A673 (cell line): ENCODE data around the gene PCDHA12. TPM values are rescaled to one million over a fixed set of nuclear protein-coding genes. Genes with fewer than 3 reads are reported as not detected.
A peak's percentile ranks its signal among the peaks of the same experiment; 100 is the strongest.

ENCODE experiments used
- BruUV-seq: library from RNA; stranded (reverse); fragments of 400-500 nt; replicated peaks from 2 replicates; lab custom pipeline; 2021; lab: Mats Ljungman, UMichigan
- CTCF ChIA-PET: fragments of 300-600 bp; sonication (Branson Sonifier 250); formaldehyde crosslinking; loops from one replicate; lab custom pipeline; 2022; ENCODE audit warnings: antibody characterized with exemption; lab: Charles Lee
- POLR2A ChIA-PET: fragments of 300-600 bp; sonication (Branson Sonifier 250); formaldehyde crosslinking; loops from one replicate; lab custom pipeline; 2022; ENCODE audit warnings: antibody characterized with exemption; ENCODE audit not compliant: low non-redundant PET; lab: Charles Lee
- DNase-seq: peaks from one replicate; pipeline ENCODE4 v3.0.0-alpha.2; 2015; ENCODE audit warnings: low spot score
- H3K27ac ChIP-seq: fragments of 200-600 bp; sonication (generic); 2 replicates; pipeline ENCODE4 v1.5.1; 2016; ENCODE audit warnings: mixed run types, low read depth, mild to moderate bottlenecking, mixed read lengths, antibody characterized with exemption, low read length; ENCODE audit not compliant: poor library complexity, severe bottlenecking
- H3K27me3 ChIP-seq: fragments of 200-600 bp; sonication (generic); replicated peaks from 2 replicates; pipeline ENCODE4 v1.6.1; 2017; ENCODE audit warnings: mixed run types, low read depth, mild to moderate bottlenecking, mixed read lengths, antibody characterized with exemption, low read length; ENCODE audit not compliant: insufficient read depth, poor library complexity
- H3K36me3 ChIP-seq: fragments of 200-600 bp; sonication (generic); 2 replicates; pipeline ENCODE4 v1.6.1; 2016; ENCODE audit warnings: mixed run types, mild to moderate bottlenecking, mixed read lengths, antibody characterized with exemption, low read length; ENCODE audit not compliant: insufficient read depth, poor library complexity, severe bottlenecking
- H3K4me1 ChIP-seq: fragments of 200-600 bp; sonication (generic); 2 replicates; pipeline ENCODE4 v1.6.1; 2017; ENCODE audit warnings: mixed run types, mild to moderate bottlenecking, mixed read lengths, antibody characterized with exemption, low read length; ENCODE audit not compliant: insufficient read depth, poor library complexity, severe bottlenecking
- H3K4me3 ChIP-seq: fragments of 200-600 bp; sonication (generic); 2 replicates; pipeline ENCODE4 v1.5.1; 2016; ENCODE audit warnings: low read depth, mixed run types, mild to moderate bottlenecking, mixed read lengths, low read length; ENCODE audit not compliant: poor library complexity, severe bottlenecking
- H3K9me3 ChIP-seq: fragments of 200-600 bp; sonication (generic); 2 replicates; pipeline ENCODE4 v1.6.1; 2016; ENCODE audit warnings: mixed run types, low read depth, mild to moderate bottlenecking, mixed read lengths, antibody characterized with exemption, low read length; ENCODE audit not compliant: poor library complexity, severe bottlenecking
- CTCF ChIP-seq: fragments of 300-800, 200-600 bp; sonication (generic); conservative IDR thresholded peaks from 2 replicates; pipeline ENCODE4 v1.5.1; 2017; ENCODE audit warnings: low read depth, mild to moderate bottlenecking, antibody characterized with exemption, low read length, moderate library complexity, mixed read lengths
- EZH2 ChIP-seq: fragments of 200-600 bp; sonication (generic); IDR thresholded peaks from 2 replicates; pipeline ENCODE4 v1.6.1; 2017; ENCODE audit warnings: borderline replicate concordance, low read depth, mild to moderate bottlenecking, mixed read lengths, antibody characterized with exemption, low read length; ENCODE audit not compliant: poor library complexity, severe bottlenecking
- intact Hi-C: fragments of 100-400 bp; cut with micrococcal nuclease; formaldehyde crosslinking; loops from one replicate; pipeline ENCODE4 v1.10.0; 2022; ENCODE audit not compliant: unreplicated experiment
- total RNA-seq: library from RNA; stranded (reverse); gene quantifications from 2 replicates; pipeline ENCODE4 v1.2.3, GENCODE V29; 2021

Gene PCDHA12
- total RNA-seq, 1 experiment from 2014 or later: 10.7 TPM

- ChIA-PET CTCF (no interaction called here), POLR2A (no interaction called here)
- intact Hi-C loops: no loop called here
- DNase-seq: no peak
- Histone ChIP-seq H3K4me3 (no peak overlapping the region), H3K36me3 (no peaks in the 10 kb centered on the region), H3K9me3 (no peaks in the 10 kb centered on the region), H3K27me3 (no peaks in the 10 kb centered on the region), H3K27ac (no peak overlapping the region), H3K4me1 (peaks cover 16% of the 10 kb centered on the region)
- TF ChIP-seq CTCF (no peak), EZH2 (no peak)
- BruUV-seq: no TSS peak
Observed at GRCh38 chr5:140877262-140877581, 2.1 kb downstream of the PCDHA12 start.

GRCh38 chr5:140881889-140882590, 6.9 kb downstream of the PCDHA12 start, which contains the start of gene PCDHA13:
Gene PCDHA13, plus strand, starts transcription at chr5:140882124. Its CDS starts 145 bp downstream, at chr5:140882269.
- no peaks in the 10 kb centered on the region for H3K4me1 ChIP-seq
- intact Hi-C loops: loop anchor here (1.0 to 5.0 kb wide), 2 partner anchors 40 to 158 kb away; no protein-coding TSS in a partner anchor
- no peaks in the 10 kb centered on the region for H3K9me3 ChIP-seq
- CTCF ChIA-PET: interaction anchor here (0.7 to 2.7 kb wide), 3 partner anchors 41 to 158 kb away, joined by 3 to 25 read pairs (median 4); partner anchors contain the start of gene PCDHA6
- peak within 1 kb of the TSS; percentile 36 for H3K27ac ChIP-seq
- DNase-seq: peak; percentile 90
- peak within 1 kb of the TSS; percentile 51 for H3K4me3 ChIP-seq
- H3K36me3 ChIP-seq: no peaks in the 10 kb centered on the region
- TF ChIP-seq CTCF (peak; percentile 85), EZH2 (no peak)
- POLR2A ChIA-PET: no interaction called here
- BruUV-seq: no TSS peak
- no peaks in the 10 kb centered on the region for H3K27me3 ChIP-seq

GRCh38 chr5:140882591-140882899, 7.4 kb downstream of the PCDHA12 start:
- Histone ChIP-seq H3K36me3 (no peaks in the 10 kb centered on the region), H3K9me3 (no peaks in the 10 kb centered on the region), H3K27me3 (no peaks in the 10 kb centered on the region), H3K4me1 (no peaks in the 10 kb centered on the region), H3K4me3 (peak overlapping the region; percentile 51), H3K27ac (peak overlapping the region; percentile 36)
- intact Hi-C loops: loop anchor here (1.0 to 5.0 kb wide), 2 partner anchors 40 to 158 kb away; no protein-coding TSS in a partner anchor
- DNase-seq: peak; percentile 89
- POLR2A ChIA-PET: no interaction called here
- TF ChIP-seq EZH2 (no peak), CTCF (peak; percentile 75)
- no TSS peak for BruUV-seq
- CTCF ChIA-PET: interaction anchor here (1.3 to 2.7 kb wide), 2 partner anchors 55 to 158 kb away, joined by 4 to 25 read pairs; partner anchors contain the start of gene PCDHA6
